Measurements from ENCODE around the gene LPP. TPM values are rescaled to one million over a fixed set of nuclear protein-coding genes. Genes with fewer than 3 reads are reported as not detected.

LPP gene
- polyA plus RNA-seq, 2 of the 4 experiments (the other 2 are of a cell fraction), result 11.0 to 30.8 TPM

- TF ChIP-seq ELK1 (IDR thresholded peaks at IDR 0.05; ENCODE audit: low read depth, low read length) (no peak), POLR2AphosphoS2 (conservative IDR thresholded peaks at IDR 0.05; ENCODE audit: low read length) (no peak), JUNB (IDR thresholded peaks at IDR 0.05) (no peak), SMC3 (IDR thresholded peaks at IDR 0.05) (no peak), RNF2 (IDR thresholded peaks at IDR 0.05; ENCODE audit: borderline replicate concordance, low read depth) (no peak), RFX5 (IDR thresholded peaks at IDR 0.05) (no peak), BCL3 (IDR thresholded peaks at IDR 0.05) (no peak), MAFK (IDR thresholded peaks at IDR 0.05; ENCODE audit: partially characterized antibody) (no peak)
These were observed 18.7 kb upstream of the LPP start (continued) for GRCh38 chr3:188135271-188135670.

GRCh38 chr3:188137051-188137450 is 16.9 kb upstream of the LPP start:
- CTCF ChIA-PET, result interaction anchor here (0.7 kb wide), 1 partner anchor 118 kb away, joined by 3 read pairs; no protein-coding TSS in a partner anchor
- ATAC-seq, result no peak
- no peak for DNase-seq (ENCODE audit: low read depth in 1 of 2, low spot score in 1 of 2)

GRCh38 chr3:188139466-188139865 is 14.5 kb upstream of the LPP start:
- H3K27ac ChIP-seq, result no peak overlapping the region
- WGBS (ENCODE audit: missing lambda C conversion rate), result 91% methylated on average over 4 of the region's 4 CpGs
- FAIRE-seq, result no peak
- TF ChIP-seq NR3C1 (IDR thresholded peaks at IDR 0.05) (no peak), RCOR1 (IDR thresholded peaks at IDR 0.05; ENCODE audit: low read depth, low read length) (no peak), SMC3 (IDR thresholded peaks at IDR 0.05) (no peak), SREBF2 (IDR thresholded peaks at IDR 0.05) (no peak)
- DNase-seq (ENCODE audit: low read depth in 1 of 2, low spot score in 1 of 2), result no peak
- H3K4me3 ChIP-seq, result no peak overlapping the region
- H3K4me2 ChIP-seq, result no peak overlapping the region
- ChIA-PET POLR2A (no interaction called here), CTCF (no interaction called here)
- H3K9me3 ChIP-seq, result no peaks in the 10 kb centered on the region
- no peak for ATAC-seq
- no peaks in the 10 kb centered on the region for H3K4me1 ChIP-seq

More at GRCh38 chr3:188137051-188137450, 16.9 kb upstream of the LPP start:
- Histone ChIP-seq H3K27ac (no peak overlapping the region), H3K4me3 (no peak overlapping the region), H3K4me2 (no peak overlapping the region), H3K4me1 (no peaks in the 10 kb centered on the region), H3K9me3 (no peaks in the 10 kb centered on the region)
- WGBS (ENCODE audit: missing lambda C conversion rate), result 82% methylated on average over 1 of the region's 1 CpG
- POLR2A ChIA-PET, result no interaction called here
- FAIRE-seq, result no peak
- TF ChIP-seq HOXA7 (CRISPR knock-in tag; IDR thresholded peaks at IDR 0.05) (no peak), MYC (IDR thresholded peaks at IDR 0.05; ENCODE audit: borderline replicate concordance, low read length) (no peak), MAFK (IDR thresholded peaks at IDR 0.05; ENCODE audit: partially characterized antibody) (no peak), GATA3 (IDR thresholded peaks at IDR 0.05; ENCODE audit: borderline replicate concordance) (no peak), HDAC2 (IDR thresholded peaks at IDR 0.05) (no peak), ZC3H11A (IDR thresholded peaks at IDR 0.05) (no peak), JUNB (IDR thresholded peaks at IDR 0.05) (no peak), RARB (CRISPR knock-in tag; IDR thresholded peaks at IDR 0.05) (no peak), NFE2L2 (conservative IDR thresholded peaks at IDR 0.05; ENCODE audit: low read length) (no peak), EP300 (IDR thresholded peaks at IDR 0.05) (no peak), HES2 (IDR thresholded peaks at IDR 0.05) (no peak), CEBPB (IDR thresholded peaks at IDR 0.05) (no peak), PHF8 (IDR thresholded peaks at IDR 0.05; ENCODE audit: borderline replicate concordance, low read depth) (no peak), FOSL2 (IDR thresholded peaks at IDR 0.05) (no peak), FOSL2 (CRISPR knock-in tag; IDR thresholded peaks at IDR 0.05) (no peak), ESRRA (IDR thresholded peaks at IDR 0.05; ENCODE audit: borderline replicate concordance, low read length) (no peak), CHD4 (IDR thresholded peaks at IDR 0.05; ENCODE audit: borderline replicate concordance) (no peak), ZFP36 (IDR thresholded peaks at IDR 0.05; ENCODE audit: borderline replicate concordance, partially characterized antibody) (no peak)
